ENCODE data around the gene TNXB. TPM values are rescaled to one million over a fixed set of nuclear protein-coding genes. Genes with fewer than 3 reads are reported as not detected.
"Not testable (repeated sequence)": the region's sequence is repeated elsewhere in the genome, so short reads cannot be mapped to it uniquely, and the experiment has no call there.

TNXB gene
- total RNA-seq, 2 donors from 2014 or later = 4.0 to 9.3 TPM

DNA sequence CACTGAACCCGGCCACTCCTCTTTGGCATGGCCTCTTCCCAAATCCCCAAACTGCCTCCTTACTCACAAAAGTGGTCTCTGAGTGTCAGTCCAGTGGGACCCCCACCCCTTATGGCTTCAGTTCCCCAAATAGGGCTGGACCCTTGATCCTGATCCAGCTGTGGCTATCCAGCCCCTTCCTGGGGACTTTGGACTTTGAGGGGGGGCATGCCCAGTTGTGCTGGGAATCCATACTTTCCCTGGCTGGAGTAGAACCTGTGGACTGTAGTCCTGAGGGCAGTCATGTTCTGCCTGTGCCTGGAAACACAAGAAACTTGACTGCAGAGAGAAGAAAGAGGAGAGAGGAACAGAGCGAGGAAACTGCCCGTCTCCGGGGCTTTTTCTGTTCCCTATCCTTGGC, 104.7 kb downstream of the TNXB start:
- not testable (repeated sequence) for H3K27ac Mint-ChIP-seq; H3K36me3 Mint-ChIP-seq (ENCODE audit: low read depth); H3K9me3 Mint-ChIP-seq; H3K9me3 ChIP-seq (ENCODE audit: control insufficient read depth, low read length); H3K4me1 Mint-ChIP-seq; H3K4me1 ChIP-seq (ENCODE audit: control insufficient read depth, insufficient read depth, low read length); DNase-seq; H3K27me3 Mint-ChIP-seq (ENCODE audit: insufficient read depth); H3K4me3 ChIP-seq (ENCODE audit: low read length); H3K9ac ChIP-seq (ENCODE audit: extremely low read depth, low read length, poor library complexity, severe bottlenecking); H3K36me3 ChIP-seq (ENCODE audit: control insufficient read depth, insufficient read depth, low read length); H3K27me3 ChIP-seq (ENCODE audit: control insufficient read depth, insufficient read depth, low read length, poor library complexity, severe bottlenecking); H3K27ac ChIP-seq (ENCODE audit: low read depth, low read length); H3K4me3 Mint-ChIP-seq
- 93 to 95% methylated on average over 2 to 4 of the region's 4 CpGs for WGBS, 2 experiments (ENCODE audit: insufficient coverage in 1 of 2, insufficient read length in 1 of 2)

GRCh38 chr6:32003301-32003700, 105.8 kb downstream of the TNXB start:
- no CpG with 5 or more reads among the region's 7 CpGs for WGBS, 2 experiments (ENCODE audit: insufficient coverage in 1 of 2, insufficient read length in 1 of 2)
- not testable (repeated sequence) for H3K4me3 ChIP-seq (ENCODE audit: low read length)

DNA sequence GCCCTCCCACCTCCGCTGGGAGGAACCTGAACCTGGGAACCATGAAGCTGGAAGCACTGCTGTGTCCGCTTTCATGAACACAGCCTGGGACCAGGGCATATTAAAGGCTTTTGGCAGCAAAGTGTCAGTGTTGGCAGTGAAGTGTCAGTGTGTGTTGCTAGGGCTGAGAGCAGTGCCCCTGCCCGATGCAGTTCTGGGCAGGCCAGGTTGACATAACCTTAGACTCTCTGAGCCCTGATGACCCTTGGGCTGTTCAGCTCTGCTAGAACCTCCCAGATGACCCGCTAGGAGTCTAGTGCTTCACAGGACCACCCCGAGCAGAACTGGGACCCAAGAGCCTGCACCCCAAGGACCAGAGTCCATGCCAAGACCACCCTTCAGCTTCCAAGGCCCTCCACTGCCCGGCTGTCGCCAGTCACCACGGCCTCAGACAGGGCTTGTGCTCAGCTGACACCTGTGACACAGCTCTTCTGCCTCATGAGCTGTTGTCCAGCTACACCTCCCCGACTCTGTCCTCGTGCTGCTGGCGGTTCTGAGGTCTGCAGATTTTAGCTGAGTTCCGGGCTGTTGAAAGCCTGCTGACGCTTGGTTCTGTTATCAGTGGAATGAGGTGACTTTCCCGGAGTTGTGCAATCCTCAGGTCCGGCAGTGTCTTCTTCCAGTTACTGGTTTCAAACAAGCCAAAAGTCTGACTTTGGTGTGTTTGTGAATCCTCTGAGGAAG, 106.4 kb downstream of the TNXB start:
- no CpG with 5 or more reads among the region's 15 CpGs for WGBS, 2 experiments (ENCODE audit: insufficient coverage in 1 of 2, insufficient read length in 1 of 2)

More at GRCh38 chr6:32003301-32003700, 105.8 kb downstream of the TNXB start:
- not testable (repeated sequence) for H3K4me1 Mint-ChIP-seq; H3K27me3 ChIP-seq (ENCODE audit: control insufficient read depth, insufficient read depth, low read length, poor library complexity, severe bottlenecking); H3K4me1 ChIP-seq (ENCODE audit: control insufficient read depth, insufficient read depth, low read length); H3K36me3 Mint-ChIP-seq (ENCODE audit: low read depth); H3K9ac ChIP-seq (ENCODE audit: extremely low read depth, low read length, poor library complexity, severe bottlenecking); H3K27ac Mint-ChIP-seq; H3K36me3 ChIP-seq (ENCODE audit: control insufficient read depth, insufficient read depth, low read length); H3K9me3 Mint-ChIP-seq; H3K27me3 Mint-ChIP-seq (ENCODE audit: insufficient read depth); H3K27ac ChIP-seq (ENCODE audit: low read depth, low read length); H3K9me3 ChIP-seq (ENCODE audit: control insufficient read depth, low read length); H3K4me3 Mint-ChIP-seq; DNase-seq

GRCh38 chr6:31996385-31996784, 112.8 kb downstream of the TNXB start:
- H3K4me1 Mint-ChIP-seq; H3K4me3 Mint-ChIP-seq; H3K4me3 ChIP-seq (ENCODE audit: low read length); H3K27me3 Mint-ChIP-seq (ENCODE audit: insufficient read depth); H3K27ac ChIP-seq (ENCODE audit: low read depth, low read length); DNase-seq; H3K9me3 ChIP-seq (ENCODE audit: control insufficient read depth, low read length); H3K27me3 ChIP-seq (ENCODE audit: control insufficient read depth, insufficient read depth, low read length, poor library complexity, severe bottlenecking); H3K27ac Mint-ChIP-seq; H3K36me3 Mint-ChIP-seq (ENCODE audit: low read depth); H3K9ac ChIP-seq (ENCODE audit: extremely low read depth, low read length, poor library complexity, severe bottlenecking); H3K9me3 Mint-ChIP-seq; H3K4me1 ChIP-seq (ENCODE audit: control insufficient read depth, insufficient read depth, low read length); H3K36me3 ChIP-seq (ENCODE audit: control insufficient read depth, insufficient read depth, low read length): not testable (repeated sequence)
- 92 to 100% methylated on average over 2 to 6 of the region's 6 CpGs for WGBS, 2 experiments (ENCODE audit: insufficient coverage in 1 of 2, insufficient read length in 1 of 2)

More for the DNA sequence above, 106.4 kb downstream of the TNXB start:
- not testable (repeated sequence) for H3K4me3 Mint-ChIP-seq; H3K9me3 Mint-ChIP-seq; H3K27ac ChIP-seq (ENCODE audit: low read depth, low read length); H3K4me1 Mint-ChIP-seq; H3K4me1 ChIP-seq (ENCODE audit: control insufficient read depth, insufficient read depth, low read length); H3K9ac ChIP-seq (ENCODE audit: extremely low read depth, low read length, poor library complexity, severe bottlenecking); H3K4me3 ChIP-seq (ENCODE audit: low read length); DNase-seq; H3K36me3 ChIP-seq (ENCODE audit: control insufficient read depth, insufficient read depth, low read length); H3K27me3 Mint-ChIP-seq (ENCODE audit: insufficient read depth); H3K9me3 ChIP-seq (ENCODE audit: control insufficient read depth, low read length); H3K27me3 ChIP-seq (ENCODE audit: control insufficient read depth, insufficient read depth, low read length, poor library complexity, severe bottlenecking); H3K27ac Mint-ChIP-seq; H3K36me3 Mint-ChIP-seq (ENCODE audit: low read depth)

DNA sequence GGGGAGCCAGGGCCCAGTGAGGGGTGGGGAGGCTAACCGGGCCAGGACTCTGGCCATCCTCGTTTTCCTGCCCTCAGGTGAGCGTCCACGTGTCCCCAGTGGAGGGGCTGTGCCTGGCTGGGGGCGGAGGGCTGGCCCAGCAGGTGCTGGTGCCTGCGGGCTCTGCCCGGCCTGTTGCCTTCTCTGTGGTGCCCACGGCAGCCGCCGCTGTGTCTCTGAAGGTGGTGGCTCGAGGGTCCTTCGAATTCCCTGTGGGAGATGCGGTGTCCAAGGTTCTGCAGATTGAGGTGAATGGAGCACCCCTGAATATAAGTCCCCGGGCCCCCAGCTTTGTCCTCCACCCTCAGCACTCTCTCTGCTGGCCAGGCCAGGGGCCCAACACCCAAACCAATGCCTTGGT, 114.7 kb downstream of the TNXB start:
- not testable (repeated sequence) for H3K4me3 Mint-ChIP-seq; H3K36me3 Mint-ChIP-seq (ENCODE audit: low read depth); H3K9me3 ChIP-seq (ENCODE audit: control insufficient read depth, low read length); H3K4me3 ChIP-seq (ENCODE audit: low read length); H3K27me3 Mint-ChIP-seq (ENCODE audit: insufficient read depth); H3K4me1 ChIP-seq (ENCODE audit: control insufficient read depth, insufficient read depth, low read length); H3K27ac ChIP-seq (ENCODE audit: low read depth, low read length); H3K9me3 Mint-ChIP-seq; H3K4me1 Mint-ChIP-seq; H3K9ac ChIP-seq (ENCODE audit: extremely low read depth, low read length, poor library complexity, severe bottlenecking); H3K27me3 ChIP-seq (ENCODE audit: control insufficient read depth, insufficient read depth, low read length, poor library complexity, severe bottlenecking); DNase-seq; H3K36me3 ChIP-seq (ENCODE audit: control insufficient read depth, insufficient read depth, low read length); H3K27ac Mint-ChIP-seq
- WGBS, 2 experiments (ENCODE audit: insufficient coverage in 1 of 2, insufficient read length in 1 of 2) = no CpG with 5 or more reads among the region's 14 CpGs

Other genes starting within 250 kb of the TNXB start
- gene NEU1, start 246.5 kb downstream of the TNXB start, total RNA-seq = 10 to 100 TPM; 42.4 to 50.7 TPM
- 1 to 10 TPM; 1.3 to 3.6 TPM for gene SLC44A4, start 230.3 kb downstream of the TNXB start, total RNA-seq
- gene EHMT2, start 211.6 kb downstream of the TNXB start, total RNA-seq = 100 to 1,000 TPM; 113 to 121 TPM
- 10 to 100 TPM; 25.4 to 29.9 TPM for gene ZBTB12, start 207.3 kb downstream of the TNXB start, total RNA-seq
- 1 to 10 TPM in 1 of 2 donors, under 1 TPM in 1; 0.29 to 1.0 TPM for gene C2, start 181.6 kb downstream of the TNXB start, total RNA-seq
- under 1 TPM; 0.51 to 0.66 TPM for gene CFB, start 163.2 kb downstream of the TNXB start, total RNA-seq
- 100 to 1,000 TPM in 1 of 2 donors, 10 to 100 TPM in 1; 90.3 to 132 TPM for gene NELFE, start 150.4 kb downstream of the TNXB start, total RNA-seq
- 100 to 1,000 TPM in 1 of 2 donors, 10 to 100 TPM in 1; 95.8 to 103 TPM for gene SKIC2, start 150.2 kb downstream of the TNXB start, total RNA-seq
- gene DXO, start 137.2 kb downstream of the TNXB start, total RNA-seq = 10 to 100 TPM; 19.2 to 22.3 TPM
- 1 to 10 TPM; 4.5 to 6.2 TPM for gene C4A, start 127.3 kb downstream of the TNXB start, total RNA-seq
- 1 to 10 TPM; 3.7 to 5.5 TPM for gene C4B, start 94.5 kb downstream of the TNXB start, total RNA-seq
- gene CYP21A2, start 70.9 kb downstream of the TNXB start, total RNA-seq = under 1 TPM in 1 of 2 donors, not detected in 1; 0.35 TPM
- gene ATF6B, start 18.9 kb upstream of the TNXB start, total RNA-seq = 10 to 100 TPM; 54.5 to 60.3 TPM
- 1 to 10 TPM; 9.2 to 9.6 TPM for gene FKBPL, start 20.9 kb upstream of the TNXB start, total RNA-seq
- 1 to 10 TPM; 2.0 to 3.0 TPM for gene PRRT1, start 42.6 kb upstream of the TNXB start, total RNA-seq
- 10 to 100 TPM; 51.1 to 65.3 TPM for gene PPT2, start 44.8 kb upstream of the TNXB start, total RNA-seq
- 10 to 100 TPM; 27.9 to 39.6 TPM for gene EGFL8, start 55.3 kb upstream of the TNXB start, total RNA-seq
- gene AGPAT1, start 66.7 kb upstream of the TNXB start, total RNA-seq = 100 to 1,000 TPM; 124 to 147 TPM
- 10 to 100 TPM; 68.0 to 71.3 TPM for gene RNF5, start 69.1 kb upstream of the TNXB start, total RNA-seq
- 10 to 100 TPM; 29.8 to 35.2 TPM for gene AGER, start 74.9 kb upstream of the TNXB start, total RNA-seq
- 100 to 1,000 TPM; 246 to 263 TPM for gene PBX2, start 80.9 kb upstream of the TNXB start, total RNA-seq
- 10 to 100 TPM; 12.9 to 25.0 TPM for gene GPSM3, start 83.3 kb upstream of the TNXB start, total RNA-seq
- gene NOTCH4, start 114.7 kb upstream of the TNXB start, total RNA-seq = 1 to 10 TPM; 2.1 to 2.5 TPM

All from endodermal cell (in vitro differentiated cells).